ENCODE data around the gene ITGAL.

The ITGAL gene

GRCh38 chr16:30551781-30552180 lies 79.2 kb downstream of the ITGAL start:
- no peak overlapping the region for H3K27ac ChIP-seq
- TF ChIP-seq CTCF (conservative IDR thresholded peaks at IDR 0.05) = no peak
- no peak for TF ChIP-seq ZFX (IDR thresholded peaks at IDR 0.05)

- no peak overlapping the region for H3K27ac ChIP-seq
- TF ChIP-seq ZFX (IDR thresholded peaks at IDR 0.05) (no peak), CTCF (conservative IDR thresholded peaks at IDR 0.05) (no peak)
These were observed 80.4 kb downstream of the ITGAL start for GRCh38 chr16:30552956-30553355.

GRCh38 chr16:30553393-30553899 lies 80.9 kb downstream of the ITGAL start:
- no peak overlapping the region for H3K27ac ChIP-seq
- TF ChIP-seq ZFX (IDR thresholded peaks at IDR 0.05) = no peak
- TF ChIP-seq CTCF (conservative IDR thresholded peaks at IDR 0.05) = no peak

GRCh38 chr16:30554557-30555314 lies 82.2 kb downstream of the ITGAL start:
- no peak overlapping the region for H3K27ac ChIP-seq
- TF ChIP-seq CTCF (conservative IDR thresholded peaks at IDR 0.05) (no peak), ZFX (IDR thresholded peaks at IDR 0.05) (no peak)

- TF ChIP-seq CTCF (conservative IDR thresholded peaks at IDR 0.05) (no peak), ZFX (IDR thresholded peaks at IDR 0.05) (no peak)
- peak overlapping the region; percentile 94; the same call in 1 of the 2 replicates for H3K27ac ChIP-seq
These were observed 83.0 kb downstream of the ITGAL start for GRCh38 chr16:30555315-30556124.

GRCh38 chr16:30556125-30556473 lies 83.6 kb downstream of the ITGAL start:
- H3K27ac ChIP-seq = peak overlapping the region; percentile 94; the same call in 1 of the 2 replicates
- no peak for TF ChIP-seq CTCF (conservative IDR thresholded peaks at IDR 0.05)
- TF ChIP-seq ZFX (IDR thresholded peaks at IDR 0.05) = no peak

- H3K27ac ChIP-seq = peak overlapping the region; percentile 94
- no peak for TF ChIP-seq ZFX (IDR thresholded peaks at IDR 0.05)
- no peak for TF ChIP-seq CTCF (conservative IDR thresholded peaks at IDR 0.05)
These were observed 85.1 kb downstream of the ITGAL start for GRCh38 chr16:30557707-30557956.
